ENCODE measurements around the gene INHBB. TPM values are rescaled to one million over a fixed set of nuclear protein-coding genes. Genes with fewer than 3 reads are reported as not detected.

The INHBB gene
- total RNA-seq, 4 donors from 2014 or later = 0.15 to 2.5 (median 0.93) TPM

DNA sequence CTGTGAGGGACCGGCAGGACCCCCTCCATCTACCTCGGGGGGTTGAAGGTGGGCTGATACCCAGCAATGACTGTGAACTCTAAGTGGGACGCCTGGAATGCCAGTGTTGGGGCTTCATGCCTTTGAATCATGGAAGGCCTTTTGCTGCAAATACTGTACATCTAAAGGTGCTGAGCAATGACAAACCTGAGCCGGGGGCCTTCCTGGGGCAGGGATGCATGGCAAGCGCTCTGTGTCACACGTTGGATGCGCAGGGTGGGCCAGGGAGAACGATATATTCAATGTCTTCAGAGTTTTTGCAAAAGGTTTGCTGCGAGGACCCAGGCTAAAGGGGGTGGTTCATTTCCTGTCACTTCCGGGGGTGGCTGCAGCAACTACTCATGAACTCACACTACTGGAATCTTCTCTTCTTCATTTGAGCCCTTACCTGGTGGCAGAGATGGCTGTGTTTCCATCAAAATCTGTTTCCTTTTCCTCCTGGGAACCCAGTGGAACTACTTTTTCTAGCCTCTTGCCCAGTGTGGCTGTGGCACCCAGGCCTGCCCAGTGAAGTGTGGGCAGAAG, 24.1 kb upstream of the INHBB start:
- Histone ChIP-seq H3K9me3 (no peaks in the 10 kb centered on the region), H3K27ac (no peak overlapping the region), H3K4me1 (peaks cover 0 to 27% (median 9%) of the 10 kb centered on the region in 3 donors), H3K27me3 (peaks cover 0 to 51% (median 0%) of the 10 kb centered on the region in 4 donors), H3K4me3 (no peak overlapping the region), H3K36me3 (no peaks in the 10 kb centered on the region)
- TF ChIP-seq, protein P1, sequence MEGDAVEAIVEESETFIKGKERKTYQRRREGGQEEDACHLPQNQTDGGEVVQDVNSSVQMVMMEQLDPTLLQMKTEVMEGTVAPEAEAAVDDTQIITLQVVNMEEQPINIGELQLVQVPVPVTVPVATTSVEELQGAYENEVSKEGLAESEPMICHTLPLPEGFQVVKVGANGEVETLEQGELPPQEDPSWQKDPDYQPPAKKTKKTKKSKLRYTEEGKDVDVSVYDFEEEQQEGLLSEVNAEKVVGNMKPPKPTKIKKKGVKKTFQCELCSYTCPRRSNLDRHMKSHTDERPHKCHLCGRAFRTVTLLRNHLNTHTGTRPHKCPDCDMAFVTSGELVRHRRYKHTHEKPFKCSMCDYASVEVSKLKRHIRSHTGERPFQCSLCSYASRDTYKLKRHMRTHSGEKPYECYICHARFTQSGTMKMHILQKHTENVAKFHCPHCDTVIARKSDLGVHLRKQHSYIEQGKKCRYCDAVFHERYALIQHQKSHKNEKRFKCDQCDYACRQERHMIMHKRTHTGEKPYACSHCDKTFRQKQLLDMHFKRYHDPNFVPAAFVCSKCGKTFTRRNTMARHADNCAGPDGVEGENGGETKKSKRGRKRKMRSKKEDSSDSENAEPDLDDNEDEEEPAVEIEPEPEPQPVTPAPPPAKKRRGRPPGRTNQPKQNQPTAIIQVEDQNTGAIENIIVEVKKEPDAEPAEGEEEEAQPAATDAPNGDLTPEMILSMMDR (IDR thresholded peaks at IDR 0.05) = no peak
- TF ChIP-seq POLR2A (IDR thresholded peaks at IDR 0.05) = no peak
- WGBS, 2 donors = 68 to 91% methylated on average over 2 to 8 of the region's 10 CpGs
- no peak for DNase-seq
- intact Hi-C loops (cut with DNase I) = no loop called here

DNA sequence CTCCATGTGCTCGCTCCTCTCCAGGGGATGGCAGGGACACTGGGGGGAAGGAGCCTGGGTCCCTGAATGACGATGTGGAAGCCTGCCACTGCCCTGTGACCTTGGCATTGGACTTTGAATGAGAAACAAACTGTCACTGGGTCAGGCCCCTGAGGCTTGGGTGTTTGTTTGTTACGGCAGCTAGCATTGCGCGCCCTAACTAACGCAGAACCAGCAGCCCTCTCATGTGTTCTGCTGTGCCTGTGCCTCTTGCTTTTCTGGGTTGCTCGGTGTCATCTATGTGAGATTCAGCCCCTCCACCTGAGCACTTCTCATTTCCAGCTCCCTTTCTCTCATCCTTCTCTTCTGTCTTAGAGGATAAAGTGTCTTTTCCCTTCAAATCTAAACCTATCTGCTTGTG, 23.6 kb upstream of the INHBB start:
- no peak overlapping the region for H3K4me3 ChIP-seq
- no peaks in the 10 kb centered on the region for H3K36me3 ChIP-seq
- no peaks in the 10 kb centered on the region for H3K9me3 ChIP-seq
- peaks cover 0 to 27% (median 9%) of the 10 kb centered on the region in 3 donors for H3K4me1 ChIP-seq
- H3K27me3 ChIP-seq = peaks cover 0 to 56% (median 0%) of the 10 kb centered on the region in 4 donors
- no peak overlapping the region for H3K27ac ChIP-seq
- intact Hi-C loops (cut with DNase I) = no loop called here
- WGBS, 2 donors = 94 to 98% methylated on average over 5 to 7 of the region's 7 CpGs
- TF ChIP-seq, protein P1 (IDR thresholded peaks at IDR 0.05) = no peak
- no peak for TF ChIP-seq POLR2A (IDR thresholded peaks at IDR 0.05)
- DNase-seq = no peak

DNA sequence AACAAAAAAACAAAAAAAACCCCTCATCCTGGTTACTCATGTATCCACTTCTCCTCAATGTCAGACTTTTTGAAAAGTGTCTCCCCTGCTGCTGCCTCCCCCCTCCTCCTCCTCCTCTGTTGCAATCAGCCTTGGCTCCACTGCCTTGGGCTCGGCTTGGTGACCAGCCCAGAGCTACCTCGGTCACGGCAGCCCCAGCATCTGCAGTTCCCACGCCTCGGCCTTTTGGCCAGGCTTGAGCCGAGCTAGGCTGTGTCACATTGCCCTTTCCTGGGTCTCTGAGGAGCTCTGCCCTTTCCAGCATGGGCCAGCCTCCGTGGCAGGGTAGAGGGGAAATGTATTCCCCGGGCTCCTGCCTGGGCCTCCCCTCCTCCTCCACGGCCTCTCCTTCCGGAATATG, 22.7 kb upstream of the INHBB start:
- TF ChIP-seq POLR2A (IDR thresholded peaks at IDR 0.05) = no peak
- TF ChIP-seq, protein P1 (IDR thresholded peaks at IDR 0.05) = no peak
- Histone ChIP-seq H3K36me3 (no peaks in the 10 kb centered on the region), H3K27ac (no peak overlapping the region), H3K9me3 (no peaks in the 10 kb centered on the region), H3K4me3 (no peak overlapping the region), H3K27me3 (peaks cover 0 to 65% (median 0%) of the 10 kb centered on the region in 4 donors), H3K4me1 (peaks cover 0 to 27% (median 9%) of the 10 kb centered on the region in 3 donors)
- no peak for DNase-seq
- 58 to 67% methylated on average over 6 to 9 of the region's 10 CpGs for WGBS, 2 donors
- intact Hi-C loops (cut with DNase I) = no loop called here

DNA sequence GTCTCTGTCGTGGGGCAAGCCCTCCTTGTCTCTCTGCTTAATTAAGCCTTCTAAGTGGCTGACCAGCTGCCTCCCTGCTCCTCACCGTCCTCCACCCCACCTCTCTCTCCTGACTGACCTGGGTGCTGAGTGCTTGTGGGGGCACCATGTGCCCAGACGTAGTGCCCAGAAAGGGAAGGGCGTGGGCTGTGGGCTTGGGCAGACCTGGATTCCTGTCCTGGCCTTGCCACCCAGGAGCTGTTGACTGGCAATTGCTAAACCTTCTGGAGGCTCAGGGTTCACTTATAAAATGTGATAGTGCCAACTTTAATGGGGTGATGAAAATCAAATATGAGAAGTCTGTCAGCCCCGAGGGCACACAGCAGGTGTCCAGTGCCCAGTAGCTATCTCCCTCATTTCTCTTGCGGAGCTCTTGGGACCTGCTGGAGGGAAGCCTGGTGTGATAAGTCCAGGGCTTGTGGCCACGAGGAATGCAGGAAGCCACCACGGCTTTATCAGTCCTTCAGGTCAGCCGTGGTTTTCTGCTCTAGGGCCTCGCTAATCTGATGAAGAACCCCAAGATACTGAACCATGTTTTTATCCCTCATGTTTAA, 22.0 kb upstream of the INHBB start:
- H3K27ac ChIP-seq = no peak overlapping the region
- DNase-seq = no peak

DNA sequence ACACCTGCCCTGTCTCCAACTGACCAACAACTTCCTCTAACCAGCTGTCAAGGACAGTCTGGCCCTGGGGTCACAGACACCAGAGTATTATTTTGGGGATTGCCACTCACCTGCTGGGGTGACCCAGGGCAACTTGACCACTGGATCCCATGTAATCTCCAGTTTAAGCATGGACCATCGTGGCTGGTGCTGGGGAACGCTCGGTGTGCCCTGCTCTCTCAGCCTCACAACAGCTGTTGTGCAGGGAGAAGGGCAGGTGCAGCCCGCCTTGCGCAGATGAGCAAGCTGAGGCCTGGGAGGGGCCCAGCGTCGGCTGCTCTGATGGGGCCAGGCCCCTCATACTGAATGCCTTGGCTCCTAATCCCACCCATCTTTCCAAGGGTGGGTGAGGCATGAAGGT, 21.0 kb upstream of the INHBB start:
- DNase-seq = no peak
- H3K9me3 ChIP-seq = no peaks in the 10 kb centered on the region
- no peaks in the 10 kb centered on the region for H3K36me3 ChIP-seq
- peaks cover 0 to 74% (median 0%) of the 10 kb centered on the region in 4 donors for H3K27me3 ChIP-seq
- H3K27ac ChIP-seq = no peak overlapping the region
- no peak overlapping the region for H3K4me3 ChIP-seq
- TF ChIP-seq, protein P1 (IDR thresholded peaks at IDR 0.05) = no peak
- TF ChIP-seq POLR2A (IDR thresholded peaks at IDR 0.05) = no peak
- peaks cover 0 to 11% (median 9%) of the 10 kb centered on the region in 3 donors for H3K4me1 ChIP-seq
- intact Hi-C loops (cut with DNase I) = no loop called here
- WGBS, 2 donors = no CpG with 5 or more reads among the region's 7 CpGs

More for the DNA sequence above, 22.0 kb upstream of the INHBB start:
- intact Hi-C loops (cut with DNase I) = no loop called here
- H3K4me1 ChIP-seq = peaks cover 0 to 21% (median 9%) of the 10 kb centered on the region in 3 donors
- TF ChIP-seq, protein P1 (IDR thresholded peaks at IDR 0.05) = no peak
- TF ChIP-seq POLR2A (IDR thresholded peaks at IDR 0.05) = no peak
- no peaks in the 10 kb centered on the region for H3K9me3 ChIP-seq
- peaks cover 0 to 69% (median 0%) of the 10 kb centered on the region in 4 donors for H3K27me3 ChIP-seq
- 88 to 94% methylated on average over 5 to 9 of the region's 10 CpGs for WGBS, 2 donors
- no peak overlapping the region for H3K4me3 ChIP-seq
- H3K36me3 ChIP-seq = no peaks in the 10 kb centered on the region
